ENCODE results near the gene FOXD4L5. TPM values are rescaled to one million over a fixed set of nuclear protein-coding genes. Genes with fewer than 3 reads are reported as not detected.
"Not testable (repeated sequence)": the region's sequence is repeated elsewhere in the genome, so short reads cannot be mapped to it uniquely, and the experiment has no call there.

FOXD4L5 gene
- 0.09 and 0.23 TPM in 2 replicates for total RNA-seq

GRCh38 chr9:65285109-65285508 lies at the start of gene FOXD4L5:
FOXD4L5 (minus strand) TSS chr9:65285209; CDS start chr9:65284377, 832 bp downstream.
- DNase-seq (ENCODE audit: low spot score); intact Hi-C loops (cut with micrococcal nuclease); H3K9me3 Mint-ChIP-seq; H3K36me3 Mint-ChIP-seq (ENCODE audit: low read depth); H3K4me3 Mint-ChIP-seq (ENCODE audit: low read depth); H3K27ac Mint-ChIP-seq; H3K27me3 Mint-ChIP-seq (ENCODE audit: low read depth); H3K4me1 Mint-ChIP-seq (ENCODE audit: low read depth): not testable (repeated sequence)

- H3K9me3 Mint-ChIP-seq; DNase-seq (ENCODE audit: low spot score); H3K4me3 Mint-ChIP-seq (ENCODE audit: low read depth); H3K27me3 Mint-ChIP-seq (ENCODE audit: low read depth); H3K4me1 Mint-ChIP-seq (ENCODE audit: low read depth); intact Hi-C loops (cut with micrococcal nuclease); H3K27ac Mint-ChIP-seq; H3K36me3 Mint-ChIP-seq (ENCODE audit: low read depth): not testable (repeated sequence)
Observed at GRCh38 chr9:65283943-65284342, 1.1 kb downstream of the FOXD4L5 start.

GRCh38 chr9:65282976-65283375 lies 2.0 kb downstream of the FOXD4L5 start:
- H3K9me3 Mint-ChIP-seq; H3K27me3 Mint-ChIP-seq (ENCODE audit: low read depth); H3K4me3 Mint-ChIP-seq (ENCODE audit: low read depth); intact Hi-C loops (cut with micrococcal nuclease); H3K27ac Mint-ChIP-seq; H3K4me1 Mint-ChIP-seq (ENCODE audit: low read depth); DNase-seq (ENCODE audit: low spot score); H3K36me3 Mint-ChIP-seq (ENCODE audit: low read depth): not testable (repeated sequence)
